Glutamatergic neuron (in vitro differentiated cells): ENCODE measurements around the gene ATG4D. TPM values are rescaled to one million over a fixed set of nuclear protein-coding genes. Genes with fewer than 3 reads are reported as not detected.
A peak's percentile ranks its signal among the peaks of the same experiment; 100 is the strongest.

Source experiments
- DNase-seq: peaks from one replicate; pipeline ENCODE4 v3.0.0; 2022
- H3K27ac Mint-ChIP-seq: one replicate; pipeline ENCODE4 v1.8.0; 2020; ENCODE audit warnings: mild to moderate bottlenecking, mixed read lengths, inconsistent platforms; ENCODE audit not compliant: unreplicated experiment
- H3K27me3 Mint-ChIP-seq: one replicate; pipeline ENCODE4 v1.8.0; 2020; ENCODE audit warnings: mild to moderate bottlenecking, moderate library complexity, mixed read lengths, inconsistent platforms; ENCODE audit not compliant: unreplicated experiment
- H3K36me3 Mint-ChIP-seq: one replicate; pipeline ENCODE4 v1.8.0; 2020; ENCODE audit warnings: mild to moderate bottlenecking, mixed read lengths, inconsistent platforms; ENCODE audit not compliant: unreplicated experiment
- H3K4me1 Mint-ChIP-seq: one replicate; pipeline ENCODE4 v1.8.0; 2020; ENCODE audit warnings: mild to moderate bottlenecking, low read depth, mixed read lengths, inconsistent platforms; ENCODE audit not compliant: unreplicated experiment
- H3K4me3 Mint-ChIP-seq: one replicate; pipeline ENCODE4 v1.8.0; 2020; ENCODE audit warnings: mild to moderate bottlenecking, mixed read lengths, inconsistent platforms; ENCODE audit not compliant: unreplicated experiment
- H3K9me3 Mint-ChIP-seq: one replicate; pipeline ENCODE4 v1.8.0; 2020; ENCODE audit warnings: mild to moderate bottlenecking, moderate library complexity, mixed read lengths, inconsistent platforms; ENCODE audit not compliant: unreplicated experiment
- CTCF ChIP-seq: fragments of 200-600 bp; sonication (generic); IDR thresholded peaks from one replicate; pipeline ENCODE4 v1.5.0; 2021; ENCODE audit not compliant: partially characterized antibody, unreplicated experiment
- total RNA-seq: library from RNA; stranded (reverse); fragmentation: NEBNext Ultra II Directional; extraction: Animal tissue kit (Norgen Biotek cat#: 25700); gene quantifications from one replicate; pipeline ENCODE4 v1.2.1, GENCODE V29; 2021; ENCODE audit not compliant: unreplicated experiment

Gene ATG4D
- total RNA-seq, 1 donor from 2014 or later: 56.1 TPM

- Mint-ChIP-seq H3K4me1 (peaks cover under 1% of the 10 kb centered on the region), H3K9me3 (peaks cover 5% of the 10 kb centered on the region), H3K4me3 (no peak overlapping the region), H3K27me3 (peaks cover 3% of the 10 kb centered on the region), H3K27ac (no peak overlapping the region), H3K36me3 (no peaks in the 10 kb centered on the region)
- no peak for TF ChIP-seq CTCF
- no peak for DNase-seq
These were observed 30.8 kb downstream of the ATG4D start for GRCh38 chr19:10574462-10574861.

DNA sequence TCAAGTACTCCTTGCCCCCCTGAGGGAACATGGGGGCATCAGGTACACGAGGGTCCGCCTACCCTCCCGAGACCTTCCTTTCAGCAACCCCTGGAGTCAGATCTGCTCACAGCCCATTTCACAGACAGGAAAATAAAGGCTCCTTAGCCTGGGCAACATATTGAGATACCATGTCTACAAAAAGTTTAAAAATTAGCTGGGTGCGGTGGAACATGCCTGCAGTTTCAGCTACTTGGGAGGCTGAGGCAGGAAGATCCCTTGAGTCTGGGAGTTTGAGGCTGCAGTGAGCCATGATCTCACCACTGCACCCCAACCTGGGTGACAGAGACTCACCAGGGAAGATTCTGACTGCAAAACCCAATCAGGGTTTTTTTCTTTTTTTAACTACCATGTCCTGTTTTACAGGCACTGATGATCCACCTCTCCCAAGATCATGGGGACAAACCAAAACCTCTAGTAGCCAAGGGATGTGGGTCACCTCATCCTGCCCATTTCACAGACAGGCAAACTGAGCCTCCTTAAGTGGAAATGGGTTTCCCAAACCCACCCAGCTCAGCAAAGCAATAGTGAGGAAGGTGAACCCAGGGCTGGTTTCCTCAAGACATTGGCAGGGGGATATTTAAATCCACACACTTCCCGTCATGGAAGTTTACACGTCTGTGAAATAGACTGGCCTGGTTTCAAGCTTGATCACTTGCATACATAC lies 31.5 kb downstream of the ATG4D start:
- no peaks in the 10 kb centered on the region for H3K4me1 Mint-ChIP-seq
- H3K36me3 Mint-ChIP-seq: no peaks in the 10 kb centered on the region
- H3K9me3 Mint-ChIP-seq: peaks cover 5% of the 10 kb centered on the region
- peaks cover 5% of the 10 kb centered on the region for H3K27me3 Mint-ChIP-seq
- no peak for DNase-seq
- H3K4me3 Mint-ChIP-seq: no peak overlapping the region
- no peak for TF ChIP-seq CTCF
- no peak overlapping the region for H3K27ac Mint-ChIP-seq

DNA sequence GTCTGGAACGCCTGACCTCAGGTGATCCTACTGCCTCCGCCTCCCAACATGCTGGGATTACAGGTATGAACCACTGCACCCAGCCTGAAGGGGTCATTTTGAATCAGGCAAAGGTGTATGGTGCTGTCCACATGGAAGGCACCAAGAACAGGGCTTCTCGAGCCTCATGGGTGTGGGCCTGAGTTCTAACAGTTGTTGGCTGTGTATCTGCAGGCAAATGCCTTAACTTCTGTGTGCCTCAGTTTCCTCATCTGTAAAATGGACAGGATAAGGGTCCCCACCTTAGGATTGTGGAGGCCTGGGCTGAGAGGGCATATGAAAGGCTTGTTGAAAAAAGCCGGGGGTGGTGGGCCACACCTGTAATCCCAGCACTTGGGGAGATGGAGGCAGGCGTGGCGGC lies 34.2 kb downstream of the ATG4D start:
- no peak overlapping the region for H3K27ac Mint-ChIP-seq
- no peaks in the 10 kb centered on the region for H3K4me1 Mint-ChIP-seq
- peaks cover 3% of the 10 kb centered on the region for H3K9me3 Mint-ChIP-seq
- DNase-seq: no peak
- H3K27me3 Mint-ChIP-seq: peaks cover 5% of the 10 kb centered on the region
- no peaks in the 10 kb centered on the region for H3K36me3 Mint-ChIP-seq
- H3K4me3 Mint-ChIP-seq: no peak overlapping the region
- no peak for TF ChIP-seq CTCF

- Mint-ChIP-seq H3K4me1 (no peaks in the 10 kb centered on the region), H3K27ac (no peak overlapping the region), H3K9me3 (no peaks in the 10 kb centered on the region), H3K4me3 (peak overlapping the region; percentile 32), H3K27me3 (peaks cover 6% of the 10 kb centered on the region), H3K36me3 (no peaks in the 10 kb centered on the region)
- peak; percentile 89 for DNase-seq
- peak; percentile 89 for TF ChIP-seq CTCF
These were observed 37.4 kb downstream of the ATG4D start for GRCh38 chr19:10580979-10581631.

DNA sequence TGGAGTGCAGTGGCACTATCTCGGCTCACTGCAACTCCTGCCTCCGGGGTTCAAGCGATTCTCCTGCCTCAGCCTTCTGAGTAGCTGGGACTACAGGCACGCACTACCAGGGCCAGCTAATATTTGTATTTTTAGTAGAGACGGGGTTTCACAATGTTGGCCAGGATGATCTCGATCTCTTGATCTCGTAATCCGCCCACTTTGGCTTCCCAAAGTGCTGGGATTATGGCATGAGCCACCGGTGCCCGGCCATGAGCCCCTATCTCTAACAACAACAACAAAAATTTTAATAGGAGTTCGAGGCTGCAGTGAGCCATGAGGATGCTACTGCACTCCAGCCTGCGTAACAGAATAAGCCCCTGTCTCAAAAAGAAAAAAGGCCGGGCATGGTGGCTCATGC lies 38.4 kb downstream of the ATG4D start:
- H3K27me3 Mint-ChIP-seq: peaks cover 8% of the 10 kb centered on the region
- no peaks in the 10 kb centered on the region for H3K4me1 Mint-ChIP-seq
- DNase-seq: no peak
- H3K4me3 Mint-ChIP-seq: no peak overlapping the region
- no peak overlapping the region for H3K27ac Mint-ChIP-seq
- H3K9me3 Mint-ChIP-seq: no peaks in the 10 kb centered on the region
- no peak for TF ChIP-seq CTCF
- H3K36me3 Mint-ChIP-seq: no peaks in the 10 kb centered on the region
